Measurements from ENCODE around the gene DOK6. TPM values are rescaled to one million over a fixed set of nuclear protein-coding genes. Genes with fewer than 3 reads are reported as not detected.

DOK6 gene
- total and polyA plus RNA-seq, 10 of the 15 experiments (the other 5 are each of a cell fraction or from before 2014, with no cell fraction given), result 0.01 to 0.09 (median 0.04) TPM; not detected in 4

DNA sequence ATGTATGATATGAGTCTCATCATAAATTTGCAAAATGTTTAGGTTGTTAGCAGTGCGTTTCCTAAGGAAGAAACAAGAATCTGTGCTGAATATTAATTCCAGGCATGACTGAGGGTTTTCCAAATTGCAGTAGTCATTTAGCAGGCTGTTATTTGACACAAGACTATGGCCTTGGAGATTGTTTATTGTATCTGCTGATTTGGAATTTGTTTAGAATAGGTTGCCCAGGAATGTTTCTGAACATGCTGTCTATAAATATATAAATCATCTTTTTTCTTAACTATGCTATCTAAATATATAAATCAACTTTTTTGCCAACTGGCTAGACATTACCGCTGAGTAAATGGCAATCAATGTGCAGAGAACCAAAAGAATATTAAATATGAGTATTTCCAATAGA lies 90.9 kb downstream of the DOK6 start:
- H3K36me3 ChIP-seq (ENCODE audit: control insufficient read depth in 2 of 2, insufficient read depth in 2 of 2, low read length in 1 of 2), result no peaks in the 10 kb centered on the region
- RAD21 ChIA-PET (ENCODE audit: unreplicated experiment), result no interaction called here
- BruUV-seq (replicated peaks), result no TSS peak
- no peaks in the 10 kb centered on the region for H4K20me1 ChIP-seq (ENCODE audit: control insufficient read depth, insufficient read depth)
- no peak for FAIRE-seq
- SMC1A ChIA-PET (ENCODE audit: uncharacterized antibody, unreplicated experiment), result no interaction called here
- no peak for ATAC-seq
- 19% methylated on average over 2 of the region's 2 CpGs for WGBS (ENCODE audit: insufficient coverage, insufficient replicate concordance, low lambda C conversion rate, missing lambda C conversion rate)
- POLR2A ChIA-PET, result no interaction called here
- CTCF ChIA-PET, result no interaction called here
- TF ChIP-seq CHD4 (IDR thresholded peaks at IDR 0.05), result no peak
- no peak for TF ChIP-seq SREBF2 (IDR thresholded peaks at IDR 0.05; ENCODE audit: low read length)
- TF ChIP-seq PML (IDR thresholded peaks at IDR 0.05; ENCODE audit: low read length), result no peak
- TF ChIP-seq, protein P1, sequence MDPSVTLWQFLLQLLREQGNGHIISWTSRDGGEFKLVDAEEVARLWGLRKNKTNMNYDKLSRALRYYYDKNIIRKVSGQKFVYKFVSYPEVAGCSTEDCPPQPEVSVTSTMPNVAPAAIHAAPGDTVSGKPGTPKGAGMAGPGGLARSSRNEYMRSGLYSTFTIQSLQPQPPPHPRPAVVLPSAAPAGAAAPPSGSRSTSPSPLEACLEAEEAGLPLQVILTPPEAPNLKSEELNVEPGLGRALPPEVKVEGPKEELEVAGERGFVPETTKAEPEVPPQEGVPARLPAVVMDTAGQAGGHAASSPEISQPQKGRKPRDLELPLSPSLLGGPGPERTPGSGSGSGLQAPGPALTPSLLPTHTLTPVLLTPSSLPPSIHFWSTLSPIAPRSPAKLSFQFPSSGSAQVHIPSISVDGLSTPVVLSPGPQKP (IDR thresholded peaks at IDR 0.05; ENCODE audit: low read depth, low read length), result no peak
- TF ChIP-seq, protein P2, sequence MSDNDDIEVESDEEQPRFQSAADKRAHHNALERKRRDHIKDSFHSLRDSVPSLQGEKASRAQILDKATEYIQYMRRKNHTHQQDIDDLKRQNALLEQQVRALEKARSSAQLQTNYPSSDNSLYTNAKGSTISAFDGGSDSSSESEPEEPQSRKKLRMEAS (IDR thresholded peaks at IDR 0.05; ENCODE audit: low read depth, low read length), result no peak
- TF ChIP-seq, protein P3, sequence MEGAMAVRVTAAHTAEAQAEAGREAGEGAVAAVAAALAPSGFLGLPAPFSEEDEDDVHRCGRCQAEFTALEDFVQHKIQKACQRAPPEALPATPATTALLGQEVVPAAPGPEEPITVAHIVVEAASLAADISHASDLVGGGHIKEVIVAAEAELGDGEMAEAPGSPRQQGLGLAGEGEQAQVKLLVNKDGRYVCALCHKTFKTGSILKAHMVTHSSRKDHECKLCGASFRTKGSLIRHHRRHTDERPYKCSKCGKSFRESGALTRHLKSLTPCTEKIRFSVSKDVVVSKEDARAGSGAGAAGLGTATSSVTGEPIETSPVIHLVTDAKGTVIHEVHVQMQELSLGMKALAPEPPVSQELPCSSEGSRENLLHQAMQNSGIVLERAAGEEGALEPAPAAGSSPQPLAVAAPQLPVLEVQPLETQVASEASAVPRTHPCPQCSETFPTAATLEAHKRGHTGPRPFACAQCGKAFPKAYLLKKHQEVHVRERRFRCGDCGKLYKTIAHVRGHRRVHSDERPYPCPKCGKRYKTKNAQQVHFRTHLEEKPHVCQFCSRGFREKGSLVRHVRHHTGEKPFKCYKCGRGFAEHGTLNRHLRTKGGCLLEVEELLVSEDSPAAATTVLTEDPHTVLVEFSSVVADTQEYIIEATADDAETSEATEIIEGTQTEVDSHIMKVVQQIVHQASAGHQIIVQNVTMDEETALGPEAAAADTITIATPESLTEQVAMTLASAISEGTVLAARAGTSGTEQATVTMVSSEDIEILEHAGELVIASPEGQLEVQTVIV (IDR thresholded peaks at IDR 0.05; ENCODE audit: borderline replicate concordance, partially characterized antibody), result no peak
- no peak for TF ChIP-seq KAT2A (conservative IDR thresholded peaks at IDR 0.05; ENCODE audit: control insufficient read depth, low read depth, low read length)
- TF ChIP-seq, protein P4, sequence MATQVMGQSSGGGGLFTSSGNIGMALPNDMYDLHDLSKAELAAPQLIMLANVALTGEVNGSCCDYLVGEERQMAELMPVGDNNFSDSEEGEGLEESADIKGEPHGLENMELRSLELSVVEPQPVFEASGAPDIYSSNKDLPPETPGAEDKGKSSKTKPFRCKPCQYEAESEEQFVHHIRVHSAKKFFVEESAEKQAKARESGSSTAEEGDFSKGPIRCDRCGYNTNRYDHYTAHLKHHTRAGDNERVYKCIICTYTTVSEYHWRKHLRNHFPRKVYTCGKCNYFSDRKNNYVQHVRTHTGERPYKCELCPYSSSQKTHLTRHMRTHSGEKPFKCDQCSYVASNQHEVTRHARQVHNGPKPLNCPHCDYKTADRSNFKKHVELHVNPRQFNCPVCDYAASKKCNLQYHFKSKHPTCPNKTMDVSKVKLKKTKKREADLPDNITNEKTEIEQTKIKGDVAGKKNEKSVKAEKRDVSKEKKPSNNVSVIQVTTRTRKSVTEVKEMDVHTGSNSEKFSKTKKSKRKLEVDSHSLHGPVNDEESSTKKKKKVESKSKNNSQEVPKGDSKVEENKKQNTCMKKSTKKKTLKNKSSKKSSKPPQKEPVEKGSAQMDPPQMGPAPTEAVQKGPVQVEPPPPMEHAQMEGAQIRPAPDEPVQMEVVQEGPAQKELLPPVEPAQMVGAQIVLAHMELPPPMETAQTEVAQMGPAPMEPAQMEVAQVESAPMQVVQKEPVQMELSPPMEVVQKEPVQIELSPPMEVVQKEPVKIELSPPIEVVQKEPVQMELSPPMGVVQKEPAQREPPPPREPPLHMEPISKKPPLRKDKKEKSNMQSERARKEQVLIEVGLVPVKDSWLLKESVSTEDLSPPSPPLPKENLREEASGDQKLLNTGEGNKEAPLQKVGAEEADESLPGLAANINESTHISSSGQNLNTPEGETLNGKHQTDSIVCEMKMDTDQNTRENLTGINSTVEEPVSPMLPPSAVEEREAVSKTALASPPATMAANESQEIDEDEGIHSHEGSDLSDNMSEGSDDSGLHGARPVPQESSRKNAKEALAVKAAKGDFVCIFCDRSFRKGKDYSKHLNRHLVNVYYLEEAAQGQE (IDR thresholded peaks at IDR 0.05; ENCODE audit: low read depth, low read length), result no peak
- no peak for TF ChIP-seq ZNF622 (IDR thresholded peaks at IDR 0.05)
- no peak for TF ChIP-seq HDGF (IDR thresholded peaks at IDR 0.05)
- TF ChIP-seq, protein P5, sequence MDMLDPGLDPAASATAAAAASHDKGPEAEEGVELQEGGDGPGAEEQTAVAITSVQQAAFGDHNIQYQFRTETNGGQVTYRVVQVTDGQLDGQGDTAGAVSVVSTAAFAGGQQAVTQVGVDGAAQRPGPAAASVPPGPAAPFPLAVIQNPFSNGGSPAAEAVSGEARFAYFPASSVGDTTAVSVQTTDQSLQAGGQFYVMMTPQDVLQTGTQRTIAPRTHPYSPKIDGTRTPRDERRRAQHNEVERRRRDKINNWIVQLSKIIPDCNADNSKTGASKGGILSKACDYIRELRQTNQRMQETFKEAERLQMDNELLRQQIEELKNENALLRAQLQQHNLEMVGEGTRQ (IDR thresholded peaks at IDR 0.05; ENCODE audit: borderline replicate concordance, low read depth, low read length), result no peak
- no peak for TF ChIP-seq NFIC (IDR thresholded peaks at IDR 0.05; ENCODE audit: low read depth, low read length)
- TF ChIP-seq ZZZ3 (IDR thresholded peaks at IDR 0.05; ENCODE audit: control insufficient read depth, insufficient read length, low read depth), result no peak
- H3K9ac ChIP-seq (ENCODE audit: control insufficient read depth, insufficient read depth, low read length), result no peak overlapping the region
- no peak for DNase-seq (ENCODE audit: low read depth, low spot score)
- no peak overlapping the region for H3K27ac ChIP-seq (ENCODE audit: control insufficient read depth, insufficient read depth)
- no peak overlapping the region for H3K4me2 ChIP-seq (ENCODE audit: control insufficient read depth, insufficient read depth)
- no peaks in the 10 kb centered on the region for H3K9me3 ChIP-seq (replicated peaks; ENCODE audit: control insufficient read depth, insufficient read depth, low read length)
- no peak overlapping the region for H2AFZ ChIP-seq (ENCODE audit: control insufficient read depth, low read depth, low read length)
- in situ Hi-C loops (cut with MboI) (no loop called here), intact Hi-C loops (cut with micrococcal nuclease; ENCODE audit: unreplicated experiment) (no loop called here)
- H3K79me2 ChIP-seq (ENCODE audit: control insufficient read depth, insufficient read depth, low read length), result no peaks in the 10 kb centered on the region
- H3K4me1 ChIP-seq (ENCODE audit: control insufficient read depth, insufficient read depth, low read length), result no peaks in the 10 kb centered on the region
- H3K4me3 ChIP-seq, result no peak overlapping the region
- H3K27me3 ChIP-seq (replicated peaks in 1 of 2; ENCODE audit: control insufficient read depth in 2 of 2, insufficient read depth in 2 of 2, low read length in 1 of 2), result no peaks in the 10 kb centered on the region
